Epithelial cell of umbilical artery (primary cell): ENCODE results near the gene INO80E. TPM values are rescaled to one million over a fixed set of nuclear protein-coding genes. Genes with fewer than 3 reads are reported as not detected.

Experiments used
- total RNA-seq: library from RNA; depleted of rRNA; stranded (reverse); fragments of >200 nt; gene quantifications from 2 replicates; pipeline ENCODE4 v1.2.3, GENCODE V29; 2014

Gene INO80E, protein sequence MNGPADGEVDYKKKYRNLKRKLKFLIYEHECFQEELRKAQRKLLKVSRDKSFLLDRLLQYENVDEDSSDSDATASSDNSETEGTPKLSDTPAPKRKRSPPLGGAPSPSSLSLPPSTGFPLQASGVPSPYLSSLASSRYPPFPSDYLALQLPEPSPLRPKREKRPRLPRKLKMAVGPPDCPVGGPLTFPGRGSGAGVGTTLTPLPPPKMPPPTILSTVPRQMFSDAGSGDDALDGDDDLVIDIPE
- 20.8 and 65.8 TPM in 2 replicates for total RNA-seq

GRCh38 chr16:29995911-29996765, at the start of gene INO80E:
Gene INO80E (plus strand): TSS chr16:29996241. CDS start chr16:29996311, 70 bp downstream.

GRCh38 chr16:29961479-29962343, 34.3 kb upstream of the INO80E start, which contains the start of gene TMEM219:
Gene TMEM219 (plus strand): TSS chr16:29962079. CDS start chr16:29963144, 1,065 bp downstream.

GRCh38 chr16:29973384-29974246, 22.4 kb upstream of the INO80E start, which contains the start of gene TAOK2:
Gene TAOK2 (plus strand): TSS chr16:29973868. CDS start chr16:29977773, 3,905 bp downstream.

DNA sequence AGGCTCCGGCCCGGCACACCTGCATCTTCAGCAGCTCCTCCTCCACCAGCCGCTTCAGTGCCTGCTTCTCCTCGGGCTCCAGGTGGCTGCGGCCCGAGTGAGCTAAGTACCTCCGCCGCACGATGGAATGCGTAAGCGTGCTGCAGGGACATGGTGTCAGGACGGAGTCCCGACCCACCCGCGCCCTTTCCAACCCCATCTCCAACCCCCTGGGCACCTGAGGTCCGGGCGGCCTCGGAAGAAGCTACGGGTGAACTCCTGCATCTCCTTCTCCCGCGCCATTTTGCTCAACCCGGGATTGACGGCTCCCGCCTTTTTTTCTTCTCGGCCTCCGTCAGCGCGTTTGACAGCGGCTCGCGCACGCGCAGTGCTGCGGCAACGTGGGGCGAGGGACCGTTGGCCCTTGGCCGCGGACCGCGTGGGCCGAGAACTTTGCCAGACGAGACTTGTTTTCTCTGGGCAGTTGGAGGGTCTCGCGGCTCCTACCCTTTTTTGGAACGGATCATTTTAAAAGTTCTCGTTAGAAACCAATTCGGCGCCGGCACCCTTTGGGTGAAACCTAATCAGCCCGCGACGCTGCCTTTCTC, 624 bp upstream of the INO80E start, which contains the start of gene HIRIP3:
Gene HIRIP3 (minus strand): TSS at position 294 of the 587 bp plus-strand sequence. CDS start 12 bp downstream, at position 282.

GRCh38 chr16:30010844-30011713, 15.0 kb downstream of the INO80E start, which contains the start of gene DOC2A:
Gene DOC2A (minus strand): TSS chr16:30011027. CDS start chr16:30010222, 805 bp downstream.

GRCh38 chr16:30022887-30023286, 26.8 kb downstream of the INO80E start, which contains the start of gene C16orf92:
Gene C16orf92 (plus strand): TSS chr16:30023198. CDS start chr16:30023341, 143 bp downstream.

DNA sequence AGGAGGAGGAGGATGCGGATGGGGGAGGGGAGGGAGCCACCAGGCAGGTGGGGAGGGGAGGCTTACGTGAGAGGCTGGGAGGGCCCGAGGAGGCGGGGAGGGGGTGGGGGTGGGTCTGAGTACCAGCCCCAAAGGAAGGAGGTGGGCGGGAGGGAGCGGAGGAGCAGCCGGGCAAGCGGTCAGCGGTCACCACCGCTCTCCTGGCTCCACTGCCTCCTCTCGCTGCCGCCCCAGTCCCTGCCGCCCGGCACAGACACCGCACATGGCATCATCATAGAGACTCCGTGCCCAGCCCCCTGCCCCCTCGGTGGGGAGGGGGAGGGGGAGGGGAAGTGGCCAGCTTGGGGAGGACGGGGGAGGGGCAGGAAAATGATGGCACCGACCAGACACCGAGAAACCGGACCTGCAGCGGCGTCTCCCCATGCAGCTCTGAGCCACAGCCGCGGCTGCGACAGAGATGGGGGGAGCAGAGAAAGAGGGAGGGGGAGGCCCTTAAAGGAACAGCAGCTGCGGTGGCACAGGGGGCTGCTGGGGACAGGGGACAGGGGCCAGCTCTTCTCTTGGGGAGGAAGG, 34.9 kb downstream of the INO80E start, which contains the start of gene TLCD3B:
Gene TLCD3B (minus strand): TSS at position 431 of the 573 bp plus-strand sequence. CDS start 744 bp downstream, outside the sequence.

Other genes with a start within 250 kb of the INO80E start
- gene ZG16, start 218.0 kb upstream of the INO80E start, total RNA-seq: under 0.01 TPM in 1 of 2 replicates, not detected in the other
- 64.7 and 67.6 TPM in 2 replicates for gene KIF22, start 205.5 kb upstream of the INO80E start, total RNA-seq
- 111 and 160 TPM in 2 replicates for gene MAZ, start 189.7 kb upstream of the INO80E start, total RNA-seq
- 0.65 and 1.1 TPM in 2 replicates for gene PRRT2, start 184.0 kb upstream of the INO80E start, total RNA-seq
- gene PAGR1, start 180.1 kb upstream of the INO80E start, total RNA-seq: 27.0 and 36.9 TPM in 2 replicates
- gene MVP, start 175.8 kb upstream of the INO80E start, total RNA-seq: 167 and 215 TPM in 2 replicates
- gene CDIPT, start 133.0 kb upstream of the INO80E start, total RNA-seq: 55.2 and 70.4 TPM in 2 replicates
- gene SEZ6L2, start 96.7 kb upstream of the INO80E start, total RNA-seq: 1.2 and 3.9 TPM in 2 replicates
- 1.2 and 3.6 TPM in 2 replicates for gene ASPHD1, start 95.8 kb upstream of the INO80E start, total RNA-seq
- gene KCTD13, start 70.0 kb upstream of the INO80E start, total RNA-seq: 5.8 and 8.8 TPM in 2 replicates
- 73.1 TPM in 2 replicates for gene TMEM219, start 34.2 kb upstream of the INO80E start, total RNA-seq
- gene TAOK2, start 22.4 kb upstream of the INO80E start, total RNA-seq: 86.4 and 95.9 TPM in 2 replicates
- gene HIRIP3, start 624 bp upstream of the INO80E start, total RNA-seq: 5.5 and 8.4 TPM in 2 replicates
- 0.76 TPM in 1 of 2 replicates, not detected in the other for gene DOC2A, start 14.8 kb downstream of the INO80E start, total RNA-seq
- gene C16orf92, start 27.0 kb downstream of the INO80E start, total RNA-seq: not detected in 2 replicates
- gene TLCD3B, start 35.0 kb downstream of the INO80E start, total RNA-seq: 0.32 TPM in 1 of 2 replicates, not detected in the other
- gene ALDOA, start 69.5 kb downstream of the INO80E start, total RNA-seq: 265 and 367 TPM in 2 replicates
- gene PPP4C, start 79.8 kb downstream of the INO80E start, total RNA-seq: 256 and 366 TPM in 2 replicates
- under 0.01 and 0.15 TPM in 2 replicates for gene TBX6, start 95.7 kb downstream of the INO80E start, total RNA-seq
- 12.0 and 20.1 TPM in 2 replicates for gene YPEL3, start 100.0 kb downstream of the INO80E start, total RNA-seq
- gene GDPD3, start 117.3 kb downstream of the INO80E start, total RNA-seq: 0.32 and 0.61 TPM in 2 replicates
- 20.5 and 31.8 TPM in 2 replicates for gene MAPK3, start 127.0 kb downstream of the INO80E start, total RNA-seq
- gene CORO1A, start 187.4 kb downstream of the INO80E start, total RNA-seq: 1.2 and 4.2 TPM in 2 replicates
- gene BOLA2B, start 197.4 kb downstream of the INO80E start, total RNA-seq: 161 and 183 TPM in 2 replicates
- gene SLX1A, start 197.6 kb downstream of the INO80E start, total RNA-seq: 38.9 and 52.3 TPM in 2 replicates
- 4.0 and 4.2 TPM in 2 replicates for gene SULT1A3, start 203.0 kb downstream of the INO80E start, total RNA-seq